ENCODE measurements around the gene TEX28.
"Not testable (repeated sequence)": the region's sequence is repeated elsewhere in the genome, so short reads cannot be mapped to it uniquely, and the experiment has no call there.

Gene TEX28

GRCh38 chrX:154294791-154295574 lies at the start of gene TEX28:
Gene TEX28, minus strand, starts transcription at chrX:154295124. Its CDS starts 3,007 bp downstream, at chrX:154292117.
- DNase-seq (ENCODE audit: low read depth, low spot score), result no peak

GRCh38 chrX:154343620-154344019 lies 48.7 kb upstream of the TEX28 start:
- DNase-seq (ENCODE audit: low read depth, low spot score), result not testable (repeated sequence)

- not testable (repeated sequence) for DNase-seq (ENCODE audit: low read depth, low spot score)
Measured at GRCh38 chrX:154343063-154343462, 48.1 kb upstream of the TEX28 start.

- DNase-seq (ENCODE audit: low read depth, low spot score), result not testable (repeated sequence)
Measured at GRCh38 chrX:154341399-154342298, 46.7 kb upstream of the TEX28 start.

GRCh38 chrX:154334496-154334895 lies 39.6 kb upstream of the TEX28 start:
- DNase-seq (ENCODE audit: low read depth, low spot score), result no peak

GRCh38 chrX:154333837-154334271 lies 38.9 kb upstream of the TEX28 start:
- no peak for DNase-seq (ENCODE audit: low read depth, low spot score)

- DNase-seq (ENCODE audit: low read depth, low spot score), result no peak
Measured at GRCh38 chrX:154333116-154333515, 38.2 kb upstream of the TEX28 start.

GRCh38 chrX:154332561-154332960 lies 37.6 kb upstream of the TEX28 start:
- no peak for DNase-seq (ENCODE audit: low read depth, low spot score)

- no peak for DNase-seq (ENCODE audit: low read depth, low spot score)
Measured at GRCh38 chrX:154329294-154329693, 34.4 kb upstream of the TEX28 start.

- DNase-seq (ENCODE audit: low read depth, low spot score), result no peak
Measured at GRCh38 chrX:154328646-154329045, 33.7 kb upstream of the TEX28 start.

- no peak for DNase-seq (ENCODE audit: low read depth, low spot score)
Measured at GRCh38 chrX:154327038-154327820, 32.3 kb upstream of the TEX28 start.

GRCh38 chrX:154325541-154325940 lies 30.6 kb upstream of the TEX28 start:
- no peak for DNase-seq (ENCODE audit: low read depth, low spot score)

GRCh38 chrX:154323537-154323936 lies 28.6 kb upstream of the TEX28 start:
- DNase-seq (ENCODE audit: low read depth, low spot score), result no peak

GRCh38 chrX:154322890-154323289 lies 28.0 kb upstream of the TEX28 start:
- no peak for DNase-seq (ENCODE audit: low read depth, low spot score)

- DNase-seq (ENCODE audit: low read depth, low spot score), result no peak
Measured at GRCh38 chrX:154321594-154321993, 26.7 kb upstream of the TEX28 start.

- no peak for DNase-seq (ENCODE audit: low read depth, low spot score)
Measured at GRCh38 chrX:154321152-154321551, 26.2 kb upstream of the TEX28 start.

- no peak for DNase-seq (ENCODE audit: low read depth, low spot score)
Measured at GRCh38 chrX:154320406-154320805, 25.5 kb upstream of the TEX28 start.

- DNase-seq (ENCODE audit: low read depth, low spot score), result no peak
Measured at GRCh38 chrX:154317391-154317995, 22.6 kb upstream of the TEX28 start.

- DNase-seq (ENCODE audit: low read depth, low spot score), result no peak
Measured at GRCh38 chrX:154315416-154315815, 20.5 kb upstream of the TEX28 start.

GRCh38 chrX:154313147-154313546 lies 18.2 kb upstream of the TEX28 start:
- DNase-seq (ENCODE audit: low read depth, low spot score), result no peak

- no peak for DNase-seq (ENCODE audit: low read depth, low spot score)
Measured at GRCh38 chrX:154312116-154312515, 17.2 kb upstream of the TEX28 start.

Data from brain pericyte (primary cell).